GM12873 (cell line): ENCODE results near the gene DHX58.

ENCODE experiments used
- TF ChIP-seq, protein P1 (sequence below): IDR thresholded peaks from 2 replicates; pipeline ENCODE4 v1.5.1; 2012; ENCODE audit warnings: low read depth, mild to moderate bottlenecking, moderate library complexity, low read length, control low read depth; ENCODE audit not compliant: insufficient read depth; ENCODE audit errors: missing control alignments

Gene DHX58

DNA sequence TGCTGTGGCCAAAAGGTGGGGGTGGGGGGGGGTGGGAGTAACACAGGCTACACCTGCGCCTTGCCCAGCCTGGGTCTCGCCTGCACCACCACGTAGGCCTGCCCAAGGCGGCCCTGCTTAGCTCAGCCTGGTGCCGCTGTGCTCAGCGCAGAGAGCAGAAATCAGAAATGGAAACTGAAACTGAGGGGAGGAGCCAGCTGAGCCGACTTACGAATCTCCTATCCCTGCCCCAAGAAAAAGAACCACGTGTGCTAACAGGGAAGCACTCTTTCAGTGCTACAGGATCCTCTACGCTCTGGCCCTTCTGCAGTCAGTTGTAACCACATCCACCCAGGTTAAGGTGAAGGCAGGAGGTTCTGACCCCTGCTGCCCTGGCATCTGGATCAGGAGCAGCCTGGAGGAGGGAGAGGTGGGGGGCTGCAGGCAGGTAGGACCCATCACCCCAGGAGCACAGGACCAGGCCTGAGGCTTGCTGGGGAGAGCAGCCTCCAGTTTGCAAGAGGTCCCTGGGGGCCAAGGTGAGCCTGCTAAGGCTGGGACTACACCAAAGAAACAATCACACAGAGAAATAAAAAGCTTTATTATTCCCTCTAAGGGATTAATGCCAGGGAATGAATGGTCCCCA, at the start of gene DHX58:
Gene DHX58 (minus strand): TSS at position 163 of the 625 bp plus-strand sequence. CDS start 822 bp downstream, outside the sequence.
- TF ChIP-seq, protein P1, sequence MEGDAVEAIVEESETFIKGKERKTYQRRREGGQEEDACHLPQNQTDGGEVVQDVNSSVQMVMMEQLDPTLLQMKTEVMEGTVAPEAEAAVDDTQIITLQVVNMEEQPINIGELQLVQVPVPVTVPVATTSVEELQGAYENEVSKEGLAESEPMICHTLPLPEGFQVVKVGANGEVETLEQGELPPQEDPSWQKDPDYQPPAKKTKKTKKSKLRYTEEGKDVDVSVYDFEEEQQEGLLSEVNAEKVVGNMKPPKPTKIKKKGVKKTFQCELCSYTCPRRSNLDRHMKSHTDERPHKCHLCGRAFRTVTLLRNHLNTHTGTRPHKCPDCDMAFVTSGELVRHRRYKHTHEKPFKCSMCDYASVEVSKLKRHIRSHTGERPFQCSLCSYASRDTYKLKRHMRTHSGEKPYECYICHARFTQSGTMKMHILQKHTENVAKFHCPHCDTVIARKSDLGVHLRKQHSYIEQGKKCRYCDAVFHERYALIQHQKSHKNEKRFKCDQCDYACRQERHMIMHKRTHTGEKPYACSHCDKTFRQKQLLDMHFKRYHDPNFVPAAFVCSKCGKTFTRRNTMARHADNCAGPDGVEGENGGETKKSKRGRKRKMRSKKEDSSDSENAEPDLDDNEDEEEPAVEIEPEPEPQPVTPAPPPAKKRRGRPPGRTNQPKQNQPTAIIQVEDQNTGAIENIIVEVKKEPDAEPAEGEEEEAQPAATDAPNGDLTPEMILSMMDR: no peak

DNA sequence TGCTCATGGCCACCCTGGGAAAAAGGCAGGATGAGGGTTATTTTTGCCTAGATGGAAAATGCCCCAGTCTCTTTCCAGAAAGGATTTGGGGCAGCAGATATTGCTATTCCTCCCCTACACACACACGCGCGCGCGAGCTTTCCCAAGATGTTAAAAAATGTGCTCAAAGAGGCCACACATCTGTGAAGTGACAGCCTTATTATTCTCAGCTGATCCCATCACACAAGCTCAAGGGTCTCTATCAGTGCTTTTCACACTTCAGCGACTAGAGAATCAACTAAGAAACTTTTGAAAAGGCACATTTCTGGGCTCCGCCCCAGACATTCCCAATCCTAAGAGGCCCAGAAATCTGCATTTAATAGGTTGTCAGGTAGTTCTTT, 48.0 kb upstream of the DHX58 start:
- TF ChIP-seq, protein P1: no peak

DNA sequence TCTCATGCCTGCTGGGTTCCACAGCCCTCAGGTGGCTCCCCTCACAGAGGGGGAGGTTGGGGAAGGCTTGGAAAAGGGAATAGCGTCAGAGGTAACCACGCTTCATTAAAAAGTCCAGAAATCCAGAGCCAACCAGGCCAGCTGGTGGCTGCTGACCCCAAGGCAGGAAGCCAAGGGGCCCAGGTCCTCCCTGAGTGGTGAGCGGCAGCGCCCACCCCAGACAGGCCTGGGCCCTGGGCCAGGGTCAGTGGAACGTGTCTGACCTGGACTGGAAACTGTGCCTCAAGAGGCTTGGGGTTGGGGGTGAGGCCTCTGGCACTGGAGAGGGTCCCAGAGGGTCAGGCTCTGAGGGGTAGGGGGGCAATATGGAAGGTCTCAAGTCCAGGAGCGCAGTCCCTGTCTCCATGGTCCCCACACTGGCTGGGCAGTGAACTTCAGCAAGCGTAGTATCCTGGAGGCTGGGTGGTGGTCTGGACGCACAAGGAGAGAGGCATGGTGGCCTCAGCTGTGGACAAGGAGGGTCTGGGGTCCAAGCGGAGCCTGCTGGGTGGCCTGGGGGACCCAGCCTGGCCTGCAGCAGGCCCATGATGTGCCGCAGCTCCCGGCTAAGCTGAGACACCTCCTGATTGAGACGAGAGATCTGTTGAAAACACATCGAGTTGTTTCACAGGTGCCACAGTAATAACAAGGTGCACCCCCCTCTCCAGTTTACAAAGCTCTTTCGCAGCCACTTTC, 47.4 kb upstream of the DHX58 start:
- TF ChIP-seq, protein P1: no peak

DNA sequence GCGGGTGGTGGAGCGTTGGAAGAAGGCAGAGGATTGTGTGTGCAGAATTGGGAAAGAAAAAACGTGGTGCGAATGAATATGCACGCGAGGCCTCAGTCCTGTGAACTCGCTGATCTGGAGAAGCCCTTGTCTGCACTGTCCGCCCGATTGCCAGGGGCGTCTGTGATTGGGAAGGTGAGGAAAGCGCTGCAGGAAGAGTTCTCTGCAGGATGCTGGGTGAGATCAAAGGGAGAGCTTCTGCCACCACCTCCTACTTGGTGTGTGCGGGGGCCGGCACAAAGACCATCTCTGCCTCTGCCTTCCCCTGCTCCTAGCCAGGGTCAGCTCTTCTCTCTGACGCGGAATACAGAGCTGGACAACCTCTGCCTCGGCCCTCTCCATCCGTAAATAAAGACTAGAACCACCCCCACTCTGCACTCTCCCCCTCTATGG, 43.1 kb upstream of the DHX58 start:
- TF ChIP-seq, protein P1: no peak

DNA sequence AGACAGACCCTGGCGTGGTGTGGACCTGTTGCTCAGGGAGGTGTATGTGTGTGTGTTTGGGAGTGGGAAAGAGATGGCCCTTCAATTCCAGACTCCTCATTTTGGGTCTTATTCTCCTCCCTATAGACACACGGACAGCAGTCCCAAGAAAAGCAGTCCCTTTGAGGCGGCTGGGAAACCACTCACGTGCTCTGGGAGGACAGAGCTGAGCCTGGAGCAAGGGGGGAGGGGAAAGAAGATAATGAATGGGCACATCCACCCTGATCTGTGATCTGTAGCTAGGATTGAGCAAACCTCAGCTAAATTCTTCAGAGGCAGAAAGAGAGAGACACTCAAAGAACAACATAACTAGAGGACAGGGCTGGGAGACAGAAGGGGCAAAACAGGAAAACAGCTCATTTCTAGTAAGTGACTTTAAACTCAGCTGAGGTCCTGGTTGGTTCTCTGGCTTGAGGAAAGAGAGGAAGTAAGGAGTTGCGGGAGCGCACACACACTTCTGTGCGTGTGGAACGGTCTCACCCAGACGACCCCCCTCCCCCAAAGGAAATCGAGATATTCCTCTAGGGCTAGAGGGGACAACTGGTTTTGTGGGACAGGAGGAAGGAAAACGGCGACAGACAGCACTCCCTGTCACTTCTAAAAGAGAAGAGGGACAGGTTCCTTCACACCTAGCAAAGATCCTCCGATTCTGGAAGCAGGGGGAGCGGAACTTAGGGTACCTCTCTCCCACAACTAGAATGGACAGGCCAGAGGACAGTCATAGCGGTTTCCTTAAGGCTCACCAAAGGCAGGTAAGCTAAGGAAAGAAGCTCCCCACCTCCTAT, 41.6 kb upstream of the DHX58 start:
- TF ChIP-seq, protein P1: no peak

DNA sequence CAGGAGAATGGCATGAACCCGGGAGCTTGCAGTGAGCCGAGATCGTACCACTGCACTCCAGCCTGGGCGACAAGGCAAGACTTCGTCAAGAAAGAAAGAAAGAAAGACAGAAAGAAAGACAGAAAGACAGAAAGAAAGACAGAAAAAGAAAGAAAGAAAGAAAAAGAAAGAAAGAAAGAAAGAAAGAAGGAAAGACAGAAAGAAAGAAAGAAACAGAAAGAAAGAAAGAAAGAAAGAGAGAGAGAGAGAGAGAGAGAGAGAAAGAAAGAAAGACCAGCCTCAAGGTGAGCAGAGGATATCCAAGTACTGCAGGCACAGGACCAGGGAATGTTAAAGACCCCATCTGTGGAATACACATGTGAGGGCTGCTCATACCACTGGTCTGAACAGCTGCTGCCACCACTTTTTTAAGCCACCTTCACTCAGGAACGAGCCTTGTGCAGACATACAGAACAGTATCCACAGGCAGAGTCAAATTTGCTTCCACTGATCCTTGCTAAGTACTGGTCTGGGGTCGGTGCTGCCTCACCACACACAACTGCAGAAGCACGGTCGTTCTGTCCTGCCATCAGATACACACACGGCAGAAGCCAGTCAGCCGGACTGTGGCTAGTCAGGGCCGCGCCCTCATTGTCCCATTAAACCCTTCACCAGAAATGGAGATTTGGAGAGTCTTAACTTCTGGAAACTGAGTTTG, 34.5 kb upstream of the DHX58 start:
- TF ChIP-seq, protein P1: no peak

DNA sequence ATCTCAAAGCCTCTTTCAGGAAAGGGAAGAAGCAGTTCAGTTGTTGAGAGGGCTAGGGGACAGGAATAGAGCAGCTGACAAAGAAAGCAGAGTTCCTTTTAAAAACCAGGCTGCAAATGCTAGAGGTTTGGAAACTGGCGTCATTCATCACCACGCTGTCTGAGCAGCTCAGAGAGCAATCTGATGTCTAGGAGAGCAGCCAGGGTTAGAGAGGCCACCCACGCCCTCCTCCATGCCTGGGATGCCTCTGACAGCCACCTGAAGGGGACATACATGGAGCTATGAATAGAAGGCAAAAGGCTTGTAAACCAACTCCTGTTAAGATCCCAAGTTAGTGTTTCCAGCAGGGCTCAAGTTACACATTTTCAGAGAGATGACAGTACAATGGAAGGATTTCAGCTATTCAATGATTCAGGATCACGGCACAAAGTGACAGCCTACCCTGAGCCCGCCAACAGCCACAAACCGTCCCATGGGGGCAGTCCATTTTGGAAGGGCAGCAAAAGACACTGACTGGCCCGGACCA, 29.9 kb upstream of the DHX58 start:
- TF ChIP-seq, protein P1: no peak
